ENCODE data around the gene MGAT4A. TPM values are rescaled to one million over a fixed set of nuclear protein-coding genes. Genes with fewer than 3 reads are reported as not detected.
A peak's percentile ranks its signal among the peaks of the same experiment; 100 is the strongest.

The MGAT4A gene
- total and polyA plus RNA-seq, 2 of the 13 experiments (the other 11 are each of a cell fraction or from before 2014, with no cell fraction given): 47.2 to 90.9 TPM

- TF ChIP-seq ATF2 (CRISPR knock-in tag; IDR thresholded peaks at IDR 0.05) (no peak), ZNF776 (CRISPR knock-in tag; IDR thresholded peaks at IDR 0.05) (no peak), KAT8 (CRISPR knock-in tag; IDR thresholded peaks at IDR 0.05) (0 out of 2 replicates have a peak, but pooled peaks have one; percentile 33), ZBTB44 (CRISPR knock-in tag; IDR thresholded peaks at IDR 0.05) (no peak), PAF1 (CRISPR knock-in tag; IDR thresholded peaks at IDR 0.05) (no peak), NFRKB (IDR thresholded peaks at IDR 0.05) (no peak), ZSCAN31 (CRISPR knock-in tag; IDR thresholded peaks at IDR 0.05; ENCODE audit: low read depth) (no peak), ZFP36L1 (CRISPR knock-in tag; IDR thresholded peaks at IDR 0.05) (no peak), ZNF713 (CRISPR knock-in tag; IDR thresholded peaks at IDR 0.05) (no peak)
- TF ChIP-seq, protein P1, sequence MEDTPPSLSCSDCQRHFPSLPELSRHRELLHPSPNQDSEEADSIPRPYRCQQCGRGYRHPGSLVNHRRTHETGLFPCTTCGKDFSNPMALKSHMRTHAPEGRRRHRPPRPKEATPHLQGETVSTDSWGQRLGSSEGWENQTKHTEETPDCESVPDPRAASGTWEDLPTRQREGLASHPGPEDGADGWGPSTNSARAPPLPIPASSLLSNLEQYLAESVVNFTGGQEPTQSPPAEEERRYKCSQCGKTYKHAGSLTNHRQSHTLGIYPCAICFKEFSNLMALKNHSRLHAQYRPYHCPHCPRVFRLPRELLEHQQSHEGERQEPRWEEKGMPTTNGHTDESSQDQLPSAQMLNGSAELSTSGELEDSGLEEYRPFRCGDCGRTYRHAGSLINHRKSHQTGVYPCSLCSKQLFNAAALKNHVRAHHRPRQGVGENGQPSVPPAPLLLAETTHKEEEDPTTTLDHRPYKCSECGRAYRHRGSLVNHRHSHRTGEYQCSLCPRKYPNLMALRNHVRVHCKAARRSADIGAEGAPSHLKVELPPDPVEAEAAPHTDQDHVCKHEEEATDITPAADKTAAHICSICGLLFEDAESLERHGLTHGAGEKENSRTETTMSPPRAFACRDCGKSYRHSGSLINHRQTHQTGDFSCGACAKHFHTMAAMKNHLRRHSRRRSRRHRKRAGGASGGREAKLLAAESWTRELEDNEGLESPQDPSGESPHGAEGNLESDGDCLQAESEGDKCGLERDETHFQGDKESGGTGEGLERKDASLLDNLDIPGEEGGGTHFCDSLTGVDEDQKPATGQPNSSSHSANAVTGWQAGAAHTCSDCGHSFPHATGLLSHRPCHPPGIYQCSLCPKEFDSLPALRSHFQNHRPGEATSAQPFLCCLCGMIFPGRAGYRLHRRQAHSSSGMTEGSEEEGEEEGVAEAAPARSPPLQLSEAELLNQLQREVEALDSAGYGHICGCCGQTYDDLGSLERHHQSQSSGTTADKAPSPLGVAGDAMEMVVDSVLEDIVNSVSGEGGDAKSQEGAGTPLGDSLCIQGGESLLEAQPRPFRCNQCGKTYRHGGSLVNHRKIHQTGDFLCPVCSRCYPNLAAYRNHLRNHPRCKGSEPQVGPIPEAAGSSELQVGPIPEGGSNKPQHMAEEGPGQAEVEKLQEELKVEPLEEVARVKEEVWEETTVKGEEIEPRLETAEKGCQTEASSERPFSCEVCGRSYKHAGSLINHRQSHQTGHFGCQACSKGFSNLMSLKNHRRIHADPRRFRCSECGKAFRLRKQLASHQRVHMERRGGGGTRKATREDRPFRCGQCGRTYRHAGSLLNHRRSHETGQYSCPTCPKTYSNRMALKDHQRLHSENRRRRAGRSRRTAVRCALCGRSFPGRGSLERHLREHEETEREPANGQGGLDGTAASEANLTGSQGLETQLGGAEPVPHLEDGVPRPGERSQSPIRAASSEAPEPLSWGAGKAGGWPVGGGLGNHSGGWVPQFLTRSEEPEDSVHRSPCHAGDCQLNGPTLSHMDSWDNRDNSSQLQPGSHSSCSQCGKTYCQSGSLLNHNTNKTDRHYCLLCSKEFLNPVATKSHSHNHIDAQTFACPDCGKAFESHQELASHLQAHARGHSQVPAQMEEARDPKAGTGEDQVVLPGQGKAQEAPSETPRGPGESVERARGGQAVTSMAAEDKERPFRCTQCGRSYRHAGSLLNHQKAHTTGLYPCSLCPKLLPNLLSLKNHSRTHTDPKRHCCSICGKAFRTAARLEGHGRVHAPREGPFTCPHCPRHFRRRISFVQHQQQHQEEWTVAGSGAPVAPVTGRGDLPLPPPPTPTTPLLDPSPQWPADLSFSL (CRISPR knock-in tag; IDR thresholded peaks at IDR 0.05): no peak
- TF ChIP-seq, protein P2, sequence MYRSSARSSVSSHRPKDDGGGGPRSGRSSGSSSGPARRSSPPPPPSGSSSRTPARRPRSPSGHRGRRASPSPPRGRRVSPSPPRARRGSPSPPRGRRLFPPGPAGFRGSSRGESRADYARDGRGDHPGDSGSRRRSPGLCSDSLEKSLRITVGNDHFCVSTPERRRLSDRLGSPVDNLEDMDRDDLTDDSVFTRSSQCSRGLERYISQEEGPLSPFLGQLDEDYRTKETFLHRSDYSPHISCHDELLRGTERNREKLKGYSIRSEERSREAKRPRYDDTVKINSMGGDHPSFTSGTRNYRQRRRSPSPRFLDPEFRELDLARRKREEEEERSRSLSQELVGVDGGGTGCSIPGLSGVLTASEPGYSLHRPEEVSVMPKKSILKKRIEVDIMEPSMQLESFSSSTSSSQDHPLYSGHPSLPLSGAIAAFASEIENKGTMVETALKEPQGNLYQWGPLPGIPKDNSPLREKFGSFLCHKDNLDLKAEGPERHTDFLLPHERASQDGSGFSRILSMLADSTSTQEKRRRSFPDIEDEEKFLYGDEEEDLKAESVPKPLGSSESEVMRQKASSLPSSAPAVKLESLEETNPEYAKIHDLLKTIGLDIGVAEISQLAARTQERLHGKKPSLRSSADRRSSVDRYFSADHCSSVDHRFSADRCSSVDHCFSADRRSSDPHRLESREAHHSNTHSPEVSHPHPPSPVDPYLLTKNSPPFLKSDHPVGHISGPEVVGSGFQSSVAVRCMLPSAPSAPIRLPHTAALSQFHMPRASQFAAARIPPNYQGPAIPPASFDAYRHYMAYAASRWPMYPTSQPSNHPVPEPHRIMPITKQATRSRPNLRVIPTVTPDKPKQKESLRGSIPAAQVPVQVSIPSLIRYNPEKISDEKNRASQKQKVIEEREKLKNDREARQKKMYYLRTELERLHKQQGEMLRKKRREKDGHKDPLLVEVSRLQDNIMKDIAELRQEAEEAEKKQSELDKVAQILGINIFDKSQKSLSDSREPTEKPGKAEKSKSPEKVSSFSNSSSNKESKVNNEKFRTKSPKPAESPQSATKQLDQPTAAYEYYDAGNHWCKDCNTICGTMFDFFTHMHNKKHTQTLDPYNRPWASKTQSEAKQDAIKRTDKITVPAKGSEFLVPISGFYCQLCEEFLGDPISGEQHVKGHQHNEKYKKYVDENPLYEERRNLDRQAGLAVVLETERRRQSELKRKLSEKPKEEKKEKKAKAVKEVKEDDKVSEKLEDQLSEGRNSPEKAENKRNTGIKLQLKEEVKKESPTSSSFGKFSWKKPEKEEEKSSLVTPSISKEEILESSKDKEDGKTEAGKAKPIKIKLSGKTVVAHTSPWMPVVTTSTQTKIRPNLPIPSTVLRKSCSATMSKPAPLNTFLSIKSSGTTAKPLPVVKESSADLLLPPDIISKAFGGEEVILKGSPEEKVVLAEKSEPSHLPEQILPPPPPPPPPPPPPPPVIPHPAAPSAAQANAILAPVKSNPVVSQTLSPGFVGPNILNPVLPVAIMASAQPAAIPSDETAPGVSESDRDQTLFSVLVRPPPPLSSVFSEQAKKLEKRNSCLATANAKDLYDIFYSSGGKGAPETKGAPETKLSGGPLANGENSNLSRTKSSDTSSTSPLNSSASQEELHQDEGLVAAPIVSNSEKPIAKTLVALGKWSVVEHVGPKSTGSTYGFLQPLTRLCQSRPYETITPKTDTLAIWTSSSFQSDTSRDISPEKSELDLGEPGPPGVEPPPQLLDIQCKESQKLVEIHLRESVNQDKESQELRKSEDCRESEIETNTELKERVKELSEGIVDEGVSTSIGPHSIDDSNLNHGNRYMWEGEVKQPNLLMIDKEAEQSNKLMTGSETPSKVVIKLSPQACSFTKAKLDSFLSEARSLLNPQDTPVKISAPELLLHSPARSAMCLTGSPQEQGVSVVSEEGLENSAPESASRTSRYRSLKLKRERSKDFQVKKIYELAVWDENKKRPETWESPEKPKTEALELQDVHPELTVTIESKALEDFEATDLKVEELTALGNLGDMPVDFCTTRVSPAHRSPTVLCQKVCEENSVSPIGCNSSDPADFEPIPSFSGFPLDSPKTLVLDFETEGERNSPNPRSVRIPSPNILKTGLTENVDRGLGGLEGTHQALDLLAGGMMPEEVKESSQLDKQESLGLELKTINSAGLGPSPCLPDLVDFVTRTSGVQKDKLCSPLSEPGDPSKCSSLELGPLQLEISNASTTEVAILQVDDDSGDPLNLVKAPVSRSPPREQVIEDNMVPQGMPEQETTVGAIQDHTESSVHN (CRISPR knock-in tag; IDR thresholded peaks at IDR 0.05): no peak
Measured at GRCh38 chr2:98768384-98769113, 37.6 kb upstream of the MGAT4A start (continued).
